D341Med (cell line): ENCODE results near the gene MVK.

Source experiments
- DNase-seq: peaks from one replicate; pipeline ENCODE4 v3.0.0; 2012; ENCODE audit warnings: low spot score

The MVK gene

DNA sequence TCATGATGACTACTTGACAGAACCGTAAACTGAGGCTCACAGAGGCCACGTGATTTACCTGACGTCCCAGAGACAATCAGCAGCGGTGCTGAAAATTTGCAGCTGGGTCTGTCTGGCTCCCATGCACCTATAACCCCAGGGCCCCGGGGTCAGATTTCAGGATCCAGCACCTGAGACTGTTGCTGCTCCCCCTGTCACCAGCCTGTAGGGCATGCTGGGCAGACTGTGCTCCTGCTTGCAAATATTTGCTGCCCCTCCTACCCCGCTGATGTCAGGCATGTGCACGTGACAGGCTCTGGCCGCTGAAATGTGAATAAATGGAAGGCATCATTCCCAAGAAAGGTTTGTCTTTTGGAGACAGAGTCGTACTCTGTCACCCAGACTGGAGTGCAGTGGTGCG, 6.3 kb upstream of the MVK start:
- no peak for DNase-seq

DNA sequence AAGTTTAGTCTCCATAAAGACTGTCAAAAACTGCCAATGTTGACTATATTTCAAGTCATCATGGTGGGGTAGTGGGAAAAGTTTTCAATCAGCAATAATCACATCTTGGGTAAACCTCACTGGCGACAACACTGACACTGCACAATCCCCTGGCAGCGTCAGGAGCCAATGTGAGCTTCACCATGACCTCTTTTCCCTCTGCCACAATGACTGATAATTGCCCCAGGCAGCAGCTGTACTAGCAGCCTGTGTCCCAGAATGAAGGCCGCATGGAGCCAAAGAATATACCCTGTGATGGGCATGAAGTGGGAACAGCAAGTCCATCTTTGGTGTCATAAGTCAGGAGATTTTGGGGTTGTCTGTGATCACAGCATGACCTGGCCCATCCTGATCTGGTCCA, 5.6 kb upstream of the MVK start:
- no peak for DNase-seq

DNA sequence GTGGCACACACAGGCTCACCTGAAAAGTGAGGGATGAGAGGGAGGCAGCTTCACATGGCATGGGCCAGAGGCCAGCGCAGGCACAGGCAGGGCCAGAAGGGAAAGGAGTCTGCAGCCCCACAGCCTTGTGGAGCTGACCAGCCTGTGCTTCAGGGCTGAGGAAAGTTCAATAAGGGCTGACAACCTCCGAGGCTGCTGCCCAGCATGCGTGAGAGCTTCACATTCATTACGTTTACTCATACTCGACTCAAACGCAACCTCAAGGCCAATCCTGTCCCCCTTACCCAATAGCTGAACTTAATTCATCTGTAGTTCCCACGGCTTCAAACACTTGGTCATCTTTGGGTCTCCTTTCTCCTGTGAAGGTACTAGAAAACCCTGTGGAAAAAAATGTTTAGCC, 5.1 kb upstream of the MVK start:
- DNase-seq, result no peak

DNA sequence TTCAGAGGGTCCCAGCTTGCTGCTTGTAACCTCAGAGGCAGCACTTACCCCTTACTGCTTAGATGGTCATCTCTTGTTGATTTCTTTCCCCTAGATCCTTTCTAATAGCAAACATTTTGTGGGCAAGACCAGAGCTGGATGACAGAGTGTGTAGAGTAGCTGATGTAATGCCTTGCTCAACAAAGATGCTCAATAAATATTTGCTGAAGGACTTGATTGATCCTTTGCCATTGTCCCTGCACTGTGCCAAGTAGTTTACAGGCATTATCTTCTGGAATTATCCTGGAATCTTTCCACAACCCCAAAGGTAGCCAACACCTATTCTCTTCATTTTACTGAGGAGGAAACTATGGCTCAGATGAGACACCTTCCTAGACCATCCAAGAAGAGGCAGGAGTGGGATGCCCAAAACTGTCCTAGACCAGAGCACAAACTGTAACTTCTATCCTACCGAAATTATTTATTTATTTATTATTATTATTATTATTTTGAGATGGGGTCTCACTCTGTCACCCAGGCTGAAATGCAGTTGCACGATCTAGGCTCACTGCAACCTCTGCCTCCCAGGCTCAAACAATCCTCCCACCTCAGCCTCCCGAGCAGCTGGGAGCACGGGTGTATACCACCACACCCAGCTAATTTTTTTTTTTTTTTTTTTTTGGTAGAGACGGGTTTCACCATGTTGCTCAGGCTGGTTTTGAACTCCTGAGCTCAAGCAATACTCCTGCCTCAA, 1.7 kb upstream of the MVK start:
- DNase-seq, result no peak

DNA sequence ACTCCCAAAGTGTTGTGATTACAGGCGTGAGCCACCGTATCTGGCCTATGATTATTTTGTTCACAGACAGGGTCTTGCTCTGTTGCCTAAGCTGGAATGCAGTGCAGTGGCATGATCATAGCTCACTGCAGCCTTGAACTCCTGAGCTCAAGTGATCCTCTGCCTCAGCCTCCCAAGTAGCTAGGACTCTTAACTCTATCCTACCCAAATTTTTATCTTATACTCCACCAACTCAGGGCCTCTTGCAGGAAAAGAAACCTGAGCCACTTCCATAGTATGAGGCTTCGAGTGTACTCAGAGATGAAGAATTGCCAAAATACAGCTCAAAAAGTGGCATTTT, 1.1 kb upstream of the MVK start:
- DNase-seq, result no peak

DNA sequence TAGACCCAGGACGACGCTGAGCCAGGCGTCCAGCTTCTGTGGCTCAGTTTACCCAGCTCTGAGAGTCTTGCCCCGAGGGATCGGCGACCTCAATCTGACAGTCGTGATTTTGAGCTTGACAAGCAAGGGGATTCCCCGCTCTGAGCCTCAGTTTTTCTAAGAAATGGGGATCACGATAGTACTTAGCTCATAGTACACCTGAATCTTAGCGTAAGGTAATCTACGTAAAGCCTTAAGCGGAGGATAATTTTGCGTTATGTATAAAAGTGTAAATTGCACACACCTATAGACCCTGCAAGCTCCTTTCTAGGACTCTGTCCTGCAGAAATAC, 285 bp downstream of the MVK start:
- no peak for DNase-seq

DNA sequence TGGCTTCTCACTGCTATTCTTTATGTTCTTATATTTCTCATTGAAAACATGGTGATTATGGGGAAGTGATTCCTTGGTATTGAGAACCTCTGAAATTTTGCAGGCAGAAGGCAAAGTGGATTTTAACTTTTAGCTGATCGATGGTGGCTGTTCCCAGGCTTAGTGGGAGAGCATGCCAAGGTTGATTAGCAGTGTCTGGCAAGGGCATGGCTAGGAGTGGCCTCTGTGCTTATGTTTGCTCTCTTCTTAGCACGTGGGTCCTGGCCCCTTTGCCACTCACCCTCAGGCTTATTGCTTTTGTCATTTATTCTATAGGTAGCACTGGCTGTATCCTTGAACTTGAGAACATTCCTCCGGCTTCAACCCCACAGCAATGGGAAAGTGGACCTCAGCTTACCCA, 2.1 kb downstream of the MVK start:
- no peak for DNase-seq

DNA sequence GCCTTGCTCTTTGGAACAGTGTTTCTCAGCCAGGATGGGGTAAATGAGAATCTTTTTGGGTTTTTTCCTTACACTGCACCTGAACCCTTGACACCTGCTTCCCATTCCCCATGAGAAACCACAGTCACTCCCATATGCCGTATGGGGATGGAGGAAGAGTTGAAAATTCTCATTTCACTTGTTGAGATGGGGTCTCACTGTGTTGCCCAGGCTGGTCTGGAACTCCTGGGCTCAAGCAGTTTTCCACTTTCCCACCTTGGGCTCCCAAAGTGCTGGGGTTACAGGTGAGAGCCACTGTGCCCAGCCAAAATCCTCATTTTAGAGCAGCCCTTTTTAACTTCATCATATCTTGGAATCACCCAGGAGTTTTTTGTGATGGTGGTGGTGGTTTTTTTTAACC, 3.7 kb downstream of the MVK start:
- DNase-seq, result no peak

DNA sequence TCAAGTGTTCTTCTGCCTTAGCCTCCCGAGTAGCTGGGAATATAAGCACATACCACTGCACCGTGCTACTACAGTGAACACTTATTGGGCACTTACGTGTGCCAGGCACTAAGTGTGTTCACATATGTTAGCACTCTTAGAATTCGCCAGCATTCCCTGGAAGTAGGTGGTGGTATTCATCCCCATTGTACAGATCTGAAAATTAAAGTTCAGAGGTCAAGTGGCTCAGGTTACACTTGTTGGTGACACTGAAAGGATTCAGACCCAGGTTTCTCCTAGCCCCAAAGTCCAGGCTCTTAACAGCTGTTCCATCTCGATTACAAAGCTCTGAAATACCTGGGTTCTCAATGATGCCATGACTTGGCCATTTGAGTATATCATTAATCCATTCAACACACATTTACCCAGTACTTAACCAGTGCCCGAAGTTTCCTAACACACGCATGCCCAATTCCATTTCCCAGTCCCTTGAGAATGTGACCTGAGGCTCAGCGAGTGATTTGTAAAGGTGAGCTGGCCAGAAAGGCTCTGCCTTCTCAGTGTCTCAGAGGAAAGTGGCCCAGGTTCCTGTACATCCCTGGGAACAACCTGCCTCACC, 4.8 kb downstream of the MVK start:
- DNase-seq, result no peak

DNA sequence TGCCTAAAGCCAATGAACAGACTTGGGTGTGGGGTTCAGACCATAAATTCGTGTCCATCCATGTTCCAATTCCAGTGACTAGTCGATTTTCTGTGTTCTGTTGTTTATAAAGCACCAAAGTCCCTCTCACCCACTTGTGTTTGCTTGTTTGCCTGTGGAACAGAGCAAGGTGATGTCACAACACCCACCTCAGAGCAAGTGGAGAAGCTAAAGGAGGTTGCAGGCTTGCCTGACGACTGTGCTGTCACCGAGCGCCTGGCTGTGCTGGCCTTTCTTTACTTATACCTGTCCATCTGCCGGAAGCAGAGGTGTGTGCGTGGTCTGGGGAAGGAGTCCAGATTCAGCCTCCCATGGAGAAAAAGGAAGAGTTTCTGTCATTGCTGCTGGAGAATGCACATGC, 6.0 kb downstream of the MVK start:
- DNase-seq, result no peak

DNA sequence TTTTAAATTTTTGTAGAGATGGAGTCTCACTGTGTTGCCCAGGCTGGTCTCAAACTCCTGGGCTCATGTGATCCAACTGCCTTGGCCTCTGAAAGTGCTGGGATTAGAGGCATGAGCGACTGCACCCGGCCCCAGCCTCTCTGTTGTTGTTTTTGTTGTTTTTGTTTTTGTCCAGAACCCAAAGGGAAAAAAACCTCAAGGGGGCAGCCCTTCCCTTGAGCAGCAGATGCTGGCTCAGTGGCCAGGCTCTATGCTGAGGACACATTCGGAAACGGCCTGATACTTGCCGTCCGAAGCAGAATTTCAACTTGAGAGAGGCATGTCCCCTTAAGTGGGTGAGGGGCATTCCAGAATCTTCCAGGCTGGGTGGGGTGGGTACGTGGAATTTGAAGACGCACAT, 6.7 kb downstream of the MVK start:
- no peak for DNase-seq

DNA sequence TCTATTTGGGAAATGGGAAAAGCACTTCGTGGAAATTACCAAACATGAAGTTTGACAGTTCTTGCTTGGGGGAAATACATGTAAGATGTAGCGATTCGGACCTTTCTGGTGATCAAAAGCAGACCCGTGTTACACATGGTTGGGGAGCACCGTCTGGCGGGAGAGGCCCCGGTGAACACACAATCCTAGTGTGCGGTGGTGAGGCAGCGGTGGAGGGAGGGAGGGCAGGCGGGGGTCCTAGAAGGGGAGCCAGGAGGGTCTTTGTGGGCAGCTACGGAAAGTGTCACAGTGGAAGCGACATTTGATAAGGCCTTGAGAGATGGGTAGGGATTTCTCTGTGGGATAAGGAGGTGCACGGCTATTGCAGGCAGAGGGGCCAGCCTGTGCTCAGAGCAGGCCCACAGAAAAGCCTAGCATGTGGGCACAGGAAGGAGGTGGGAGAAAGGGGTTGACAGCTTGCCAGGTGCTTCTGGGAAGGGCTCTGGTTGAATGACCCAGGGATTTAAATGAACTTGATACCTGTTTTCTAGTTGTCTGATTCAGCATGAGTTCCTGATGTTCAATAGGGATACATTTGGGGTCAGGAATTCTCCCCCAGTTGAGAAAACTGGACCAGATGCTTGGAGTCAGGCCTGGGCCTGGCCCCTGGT, 7.2 kb downstream of the MVK start:
- no peak for DNase-seq

DNA sequence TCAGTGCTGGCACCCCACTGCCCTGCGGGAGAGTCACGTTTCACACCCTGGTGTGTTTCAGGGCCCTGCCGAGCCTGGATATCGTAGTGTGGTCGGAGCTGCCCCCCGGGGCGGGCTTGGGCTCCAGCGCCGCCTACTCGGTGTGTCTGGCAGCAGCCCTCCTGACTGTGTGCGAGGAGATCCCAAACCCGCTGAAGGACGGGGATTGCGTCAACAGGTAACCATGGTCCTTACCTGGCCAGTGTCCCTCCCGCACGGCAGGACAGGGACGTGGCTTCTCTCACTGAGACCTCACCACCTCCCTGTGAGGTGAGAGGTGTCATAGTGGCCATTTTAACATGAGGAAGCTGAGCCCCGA, 7.7 kb downstream of the MVK start:
- no peak for DNase-seq

DNA sequence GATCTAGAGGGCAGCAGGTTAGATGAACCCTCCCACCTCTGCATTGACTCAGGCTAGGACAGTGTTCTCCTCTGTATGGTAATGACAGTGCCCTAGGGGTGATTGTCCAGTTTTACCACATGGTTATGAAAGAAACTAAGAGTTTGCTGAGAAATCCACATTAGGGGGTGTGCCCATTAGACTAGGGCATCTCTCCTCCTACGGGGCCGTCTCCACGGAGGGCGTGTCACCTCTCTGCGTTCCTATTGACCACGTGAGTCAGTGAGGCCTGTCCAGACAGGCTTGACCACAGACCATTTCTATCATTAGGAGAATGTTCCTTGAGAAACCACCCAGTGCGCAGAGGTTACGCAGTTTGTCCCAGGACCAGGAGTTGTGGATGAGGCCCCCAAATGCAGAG, 8.3 kb downstream of the MVK start:
- DNase-seq, result no peak

DNA sequence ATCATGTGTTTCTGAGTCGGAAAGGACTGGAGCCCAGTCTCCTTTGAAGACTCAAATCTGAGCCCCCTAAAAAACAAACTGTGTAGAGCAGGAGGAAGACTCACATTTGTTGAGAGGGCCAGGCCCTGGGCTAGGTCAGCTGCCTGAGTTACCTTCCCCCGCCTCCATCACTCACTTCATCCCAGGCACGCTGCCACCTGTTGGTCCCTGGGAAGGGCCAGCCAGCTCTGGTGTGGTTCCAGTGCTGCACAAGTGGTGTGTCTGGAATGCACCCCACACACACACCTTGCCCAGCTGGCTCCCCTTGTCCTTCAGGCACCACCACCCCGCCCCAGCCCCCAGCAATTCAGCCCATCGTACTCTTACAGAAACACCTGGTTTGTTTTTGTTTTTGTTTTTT, 9.0 kb downstream of the MVK start:
- DNase-seq, result no peak

DNA sequence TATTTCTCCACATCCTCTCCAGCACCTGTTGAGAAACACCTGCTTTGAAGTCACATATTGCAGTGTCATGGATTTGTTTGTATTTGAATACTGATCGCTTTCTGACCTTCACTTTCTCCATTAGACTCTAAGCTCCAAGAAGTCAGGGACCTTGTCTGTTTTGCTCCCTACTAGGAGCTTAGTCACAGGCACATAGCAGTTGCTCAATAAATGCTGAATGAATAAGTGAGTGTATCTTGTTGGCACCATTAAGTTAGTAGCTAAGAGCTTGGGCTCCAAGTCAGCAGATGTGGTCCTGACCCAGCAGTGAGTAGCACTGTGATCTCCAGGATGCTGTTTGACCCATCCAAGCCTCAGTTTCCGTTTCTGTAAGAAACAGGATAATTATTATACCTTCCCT, 10.1 kb downstream of the MVK start:
- DNase-seq, result no peak

DNA sequence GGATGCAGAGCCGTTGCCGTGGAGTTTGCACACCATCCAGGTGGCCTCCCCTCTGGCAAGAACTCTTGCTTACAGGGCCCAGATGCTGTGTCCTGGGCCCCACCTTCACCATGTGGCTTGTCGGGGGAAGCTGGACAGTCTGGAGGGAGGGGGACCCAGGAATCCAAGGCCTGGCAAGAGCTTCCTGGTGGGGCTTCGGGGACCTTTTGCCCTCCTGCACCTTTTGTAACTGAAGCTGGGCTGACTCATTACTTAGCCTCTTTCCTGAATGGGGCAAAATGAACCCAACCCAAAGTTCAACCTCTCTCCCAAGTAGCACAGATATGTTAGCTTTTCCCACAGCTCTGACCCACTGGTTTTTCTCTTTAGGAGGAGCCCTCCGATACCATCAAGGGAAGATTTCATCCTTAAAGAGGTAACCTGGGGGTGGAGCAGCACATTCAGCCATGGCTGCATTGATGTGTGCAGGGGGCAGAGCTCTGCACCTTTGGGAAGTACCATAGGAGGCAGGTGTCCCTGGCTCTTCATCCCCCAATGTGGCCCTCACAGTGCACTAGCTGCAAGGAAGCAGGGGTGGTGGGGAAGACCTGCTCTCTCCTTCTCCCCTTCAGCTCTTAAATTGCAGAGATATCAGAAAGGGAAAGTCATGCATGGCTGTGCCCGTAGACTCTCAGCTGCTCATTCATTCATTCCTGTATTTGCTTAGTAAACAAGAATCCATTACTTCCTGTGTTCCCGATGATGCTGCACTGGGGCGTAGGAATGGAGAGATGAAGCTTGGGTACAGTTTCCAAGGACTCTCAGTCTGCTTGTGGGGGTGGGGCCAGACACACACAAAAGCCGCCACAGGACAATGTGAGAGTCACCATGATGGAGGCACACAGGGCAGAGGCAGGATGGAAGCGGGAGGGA, 13.0 kb downstream of the MVK start:
- no peak for DNase-seq

DNA sequence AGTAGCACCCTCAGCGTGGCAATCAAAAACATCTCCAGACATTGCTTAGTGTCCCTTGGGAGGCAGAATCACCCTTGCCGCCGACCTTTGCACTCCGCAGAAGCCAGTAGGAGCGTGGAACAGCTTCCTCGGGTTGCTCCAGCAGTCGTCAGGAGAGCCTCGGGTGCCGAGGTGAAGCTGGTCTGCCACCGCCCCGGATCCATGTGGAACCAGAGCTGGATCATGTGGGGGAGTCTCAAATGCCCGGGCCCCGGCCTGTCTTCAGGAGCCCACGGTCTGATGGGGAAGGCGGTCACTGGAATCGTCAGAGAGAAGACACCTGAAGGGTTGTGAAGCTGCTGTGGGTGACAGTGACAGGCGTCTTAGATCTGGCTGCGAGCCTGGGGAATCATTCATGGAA, 14.3 kb downstream of the MVK start:
- no peak for DNase-seq

DNA sequence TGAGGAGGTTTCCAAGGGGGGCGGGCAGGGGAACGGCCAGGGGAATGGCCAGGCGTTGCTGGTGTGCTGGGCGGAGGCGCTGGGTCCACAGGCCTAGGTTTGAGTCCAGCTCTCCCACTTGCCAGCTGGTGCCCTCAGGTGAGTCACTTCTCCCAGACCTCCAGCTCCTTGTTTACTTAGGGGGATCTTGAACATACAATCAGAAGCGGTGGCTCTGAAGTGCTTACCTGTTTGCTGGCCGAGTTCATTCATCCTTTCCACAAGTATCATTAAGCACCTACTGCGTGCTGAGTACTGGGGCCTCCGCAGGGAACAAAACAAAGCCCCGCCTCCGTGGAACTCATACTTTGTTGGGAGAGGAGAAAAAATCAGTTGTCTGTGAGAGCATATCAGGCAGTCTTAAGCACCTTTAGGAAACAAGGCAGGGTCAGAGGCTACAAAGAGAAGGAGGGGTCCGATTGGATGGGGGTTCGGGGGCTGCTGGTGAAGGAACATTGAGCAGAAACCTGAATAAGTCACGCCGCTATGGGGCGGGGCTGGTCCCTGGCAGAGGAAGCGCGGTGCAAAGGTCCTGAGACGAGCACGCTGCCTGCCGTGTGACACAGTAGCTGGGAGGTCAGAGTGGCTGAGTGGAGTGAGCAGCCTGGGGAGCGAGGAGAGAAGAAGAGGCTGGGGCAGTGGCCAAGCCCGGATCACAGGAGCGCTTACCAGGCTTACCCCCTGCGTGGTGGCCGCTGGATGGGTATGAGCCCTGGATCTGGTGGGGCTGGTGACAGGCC, 15.1 kb downstream of the MVK start:
- no peak for DNase-seq

DNA sequence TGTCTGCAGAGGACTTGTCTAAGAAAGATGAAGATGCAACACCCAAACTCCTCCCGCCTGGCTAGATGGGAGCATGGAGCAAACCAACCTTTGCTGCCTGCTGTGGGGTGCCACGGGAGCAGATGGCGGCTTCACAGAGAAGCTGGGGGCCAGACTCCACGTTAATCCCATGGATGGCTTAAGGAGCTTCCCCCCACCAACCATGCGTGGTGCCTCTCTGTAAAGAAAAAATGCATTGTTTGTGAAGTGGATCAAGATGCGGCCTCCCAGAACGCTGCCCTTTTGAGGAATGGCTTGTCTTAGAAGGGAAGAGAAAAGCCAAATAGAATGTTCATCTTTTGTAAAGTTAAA, 15.6 kb downstream of the MVK start:
- DNase-seq, result peak; percentile 64

DNA sequence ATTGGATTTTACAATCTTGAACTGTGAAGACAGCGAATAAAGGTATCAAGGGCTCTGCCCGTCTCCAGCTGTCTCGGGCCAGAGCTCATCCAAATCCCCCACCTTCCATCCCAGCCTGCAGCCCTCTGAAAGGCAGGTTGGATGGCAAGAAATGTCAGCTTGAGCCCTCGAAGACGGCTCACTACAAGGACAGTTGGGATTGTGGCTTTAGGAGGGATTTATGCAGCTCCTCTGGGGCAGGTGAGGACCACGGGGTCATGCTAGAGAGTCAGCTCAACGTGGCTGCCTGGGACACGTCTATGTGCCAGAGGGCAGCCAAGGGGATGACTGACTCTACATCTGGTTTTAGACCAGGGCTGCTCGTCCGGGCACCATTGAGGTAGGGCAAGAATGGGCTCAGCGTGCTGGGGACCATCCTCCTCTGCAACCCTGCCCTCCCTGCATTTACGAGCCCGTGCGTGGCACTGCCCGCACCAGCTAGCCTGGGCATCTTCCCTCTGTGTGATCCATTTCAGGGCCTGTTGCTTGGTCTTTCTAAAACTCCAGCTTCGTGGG, 16.2 kb downstream of the MVK start:
- no peak for DNase-seq

DNA sequence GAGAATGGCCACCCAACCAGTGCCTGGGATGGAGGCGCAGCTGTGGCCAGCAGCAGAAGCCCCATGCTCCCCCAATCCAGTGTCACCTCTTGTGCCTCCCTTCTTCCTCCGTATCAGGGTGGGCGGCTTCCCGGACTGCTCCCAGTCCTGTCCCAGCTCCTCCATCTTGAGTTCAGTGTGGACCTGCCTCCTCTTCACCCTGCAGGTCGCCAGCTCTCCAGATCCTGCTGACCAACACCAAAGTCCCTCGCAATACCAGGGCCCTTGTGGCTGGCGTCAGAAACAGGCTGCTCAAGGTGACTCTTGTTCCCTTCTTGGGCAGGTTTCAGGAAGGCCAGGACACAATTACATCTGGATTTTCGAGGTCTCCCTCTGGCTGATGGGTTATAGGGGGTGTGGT, 17.0 kb downstream of the MVK start:
- DNase-seq, result no peak
